Measurements from ENCODE around the gene MYBL2.
"Not testable (repeated sequence)": the region's sequence is repeated elsewhere in the genome, so short reads cannot be mapped to it uniquely, and the experiment has no call there.

MYBL2 gene

DNA sequence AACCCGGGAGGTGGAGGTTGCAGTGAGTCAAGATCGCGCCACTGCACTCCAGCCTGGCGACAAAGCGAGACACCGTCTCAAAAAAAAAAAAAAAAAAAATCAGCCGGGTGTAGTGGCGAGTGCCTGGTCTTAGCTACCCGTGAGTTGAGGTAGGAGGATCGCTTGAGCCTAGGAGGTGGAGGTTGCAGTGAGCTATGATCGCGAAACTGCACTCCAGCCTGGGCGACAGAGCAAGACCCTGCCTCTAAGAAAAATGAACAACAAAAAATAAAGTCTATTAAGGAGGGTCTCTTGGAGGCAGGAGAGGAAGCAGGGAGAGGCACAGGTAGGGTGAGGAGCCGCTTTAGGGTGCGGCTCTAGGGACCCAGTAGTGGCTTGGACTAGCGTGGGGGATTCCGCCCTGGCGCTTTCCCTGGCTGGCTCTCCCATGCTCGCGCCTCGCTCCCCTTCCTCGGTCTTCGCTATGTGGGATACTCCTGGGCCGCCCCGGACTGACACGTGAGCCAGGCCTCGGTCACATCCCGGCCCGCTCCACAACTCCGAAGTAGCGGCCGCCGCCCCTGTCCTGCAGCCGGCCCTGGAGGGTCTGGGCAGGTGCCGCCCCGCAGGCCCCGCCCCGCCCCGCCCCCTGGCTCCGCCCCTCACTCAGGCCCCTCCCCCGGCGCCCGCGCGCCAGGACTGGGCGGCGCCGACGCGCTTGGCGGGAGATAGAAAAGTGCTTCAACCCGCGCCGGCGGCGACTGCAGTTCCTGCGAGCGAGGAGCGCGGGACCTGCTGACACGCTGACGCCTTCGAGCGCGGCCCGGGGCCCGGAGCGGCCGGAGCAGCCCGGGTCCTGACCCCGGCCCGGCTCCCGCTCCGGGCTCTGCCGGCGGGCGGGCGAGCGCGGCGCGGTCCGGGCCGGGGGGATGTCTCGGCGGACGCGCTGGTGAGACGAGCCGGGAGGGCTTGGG, at the start of gene MYBL2:
Gene MYBL2, plus strand, starts transcription at position 739 of the 953 bp plus-strand sequence. Its CDS starts 170 bp downstream, at position 909.
- Histone ChIP-seq H3K27ac (ENCODE audit: low read length) (no peak within 1 kb of the TSS), H3K4me3 (ENCODE audit: low read depth in 1 of 2, low read length in 2 of 2) (peak within 1 kb of the TSS; percentile 4 to 26), H3K36me3 (ENCODE audit: control insufficient read depth in 1 of 2, insufficient read depth in 2 of 2, low read length in 2 of 2) (no peaks in the 10 kb centered on the region), H3K27me3 (ENCODE audit: low read depth, low read length) (peaks cover 15% of the 10 kb centered on the region), H3K4me1 (ENCODE audit: control insufficient read depth in 1 of 2, insufficient read depth in 2 of 2, low read length in 2 of 2) (peaks cover 0 to 8% of the 10 kb centered on the region in 2 donors), H3K9me3 (ENCODE audit: control insufficient read depth in 1 of 2, low read length in 2 of 2) (no peaks in the 10 kb centered on the region)

DNA sequence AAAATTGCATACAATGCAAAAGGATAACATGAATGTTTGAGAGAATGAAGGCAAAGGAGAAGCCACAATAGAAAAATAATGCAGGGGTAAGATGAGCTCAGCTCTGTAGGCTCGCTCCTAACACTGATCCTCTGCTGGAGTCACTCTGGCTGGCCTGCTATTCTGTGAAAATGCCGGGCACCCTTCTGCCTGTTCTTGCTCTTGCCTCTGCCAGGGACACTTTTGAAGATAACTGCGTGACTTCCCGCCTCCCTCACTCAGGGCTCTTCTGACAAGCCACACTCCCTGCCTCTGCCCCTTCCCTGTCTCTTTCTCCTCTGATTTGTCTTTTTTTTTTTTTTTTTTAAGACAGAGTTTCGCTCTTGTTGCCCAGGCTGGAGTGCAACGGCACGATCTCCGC, 35.3 kb upstream of the MYBL2 start:
- Histone ChIP-seq H3K36me3 (ENCODE audit: control insufficient read depth in 1 of 2, insufficient read depth in 2 of 2, low read length in 2 of 2) (peaks cover 13 to 55% of the 10 kb centered on the region in 2 donors), H3K9me3 (ENCODE audit: control insufficient read depth in 1 of 2, low read length in 2 of 2) (no peaks in the 10 kb centered on the region)

DNA sequence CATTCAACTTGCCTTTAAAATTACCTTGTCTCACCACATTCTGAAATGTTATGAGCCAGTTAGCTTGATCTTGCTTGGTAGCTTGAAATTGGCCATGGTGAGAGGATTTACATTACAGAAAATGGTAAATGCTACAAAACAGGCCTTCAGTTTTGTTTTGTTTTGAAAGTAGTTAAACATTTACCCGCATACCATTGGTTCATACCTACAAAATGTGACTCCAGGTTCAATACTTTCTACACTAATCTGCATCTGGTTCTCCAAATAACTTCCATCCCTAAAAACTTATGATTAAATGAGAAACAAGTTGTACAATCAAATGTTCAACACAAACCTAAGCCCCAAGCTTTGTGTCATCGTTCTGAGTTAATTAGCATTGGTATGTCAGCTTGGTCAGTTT, 30.5 kb upstream of the MYBL2 start:
- Histone ChIP-seq H3K36me3 (ENCODE audit: control insufficient read depth in 1 of 2, insufficient read depth in 2 of 2, low read length in 2 of 2) (peaks cover 0 to 40% of the 10 kb centered on the region in 2 donors), H3K9me3 (ENCODE audit: control insufficient read depth in 1 of 2, low read length in 2 of 2) (no peaks in the 10 kb centered on the region), H3K4me1 (ENCODE audit: control insufficient read depth in 1 of 2, insufficient read depth in 2 of 2, low read length in 2 of 2) (no peaks in the 10 kb centered on the region), H3K27me3 (ENCODE audit: low read depth, low read length) (no peaks in the 10 kb centered on the region), H3K27ac (ENCODE audit: low read length) (no peak overlapping the region), H3K4me3 (ENCODE audit: low read depth in 1 of 2, low read length in 2 of 2) (no peak overlapping the region)

More for the DNA sequence above, 35.3 kb upstream of the MYBL2 start:
- Histone ChIP-seq H3K4me1 (ENCODE audit: control insufficient read depth in 1 of 2, insufficient read depth in 2 of 2, low read length in 2 of 2) (no peaks in the 10 kb centered on the region), H3K4me3 (ENCODE audit: low read depth in 1 of 2, low read length in 2 of 2) (no peak overlapping the region), H3K27ac (ENCODE audit: low read length) (no peak overlapping the region), H3K27me3 (ENCODE audit: low read depth, low read length) (no peaks in the 10 kb centered on the region)

DNA sequence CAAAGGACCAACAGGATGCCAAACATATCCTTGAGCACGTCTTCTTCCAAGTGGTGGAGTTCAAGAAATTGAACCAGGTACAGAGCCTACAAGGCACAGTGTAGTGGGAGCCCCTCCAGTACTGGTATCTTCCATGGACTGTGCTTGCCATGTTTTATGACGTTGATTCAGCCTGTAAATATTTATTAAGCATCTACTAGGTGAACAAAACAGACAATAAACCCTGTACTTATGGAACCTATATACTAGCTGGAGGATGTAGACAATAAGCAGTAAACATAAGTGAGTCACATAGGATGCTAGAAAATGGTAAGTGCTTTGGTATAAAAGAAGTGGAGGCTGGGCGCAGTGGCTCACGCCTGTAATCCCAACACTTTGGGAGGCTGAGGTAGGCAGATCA, 24.4 kb upstream of the MYBL2 start:
- H3K27me3 ChIP-seq (ENCODE audit: low read depth, low read length): no peaks in the 10 kb centered on the region
- peaks cover 11 to 39% of the 10 kb centered on the region in 2 donors for H3K36me3 ChIP-seq (ENCODE audit: control insufficient read depth in 1 of 2, insufficient read depth in 2 of 2, low read length in 2 of 2)
- H3K27ac ChIP-seq (ENCODE audit: low read length): no peak overlapping the region
- no peak overlapping the region for H3K4me3 ChIP-seq (ENCODE audit: low read depth in 1 of 2, low read length in 2 of 2)
- H3K9me3 ChIP-seq (ENCODE audit: control insufficient read depth in 1 of 2, low read length in 2 of 2): no peaks in the 10 kb centered on the region
- H3K4me1 ChIP-seq (ENCODE audit: control insufficient read depth in 1 of 2, insufficient read depth in 2 of 2, low read length in 2 of 2): no peaks in the 10 kb centered on the region

DNA sequence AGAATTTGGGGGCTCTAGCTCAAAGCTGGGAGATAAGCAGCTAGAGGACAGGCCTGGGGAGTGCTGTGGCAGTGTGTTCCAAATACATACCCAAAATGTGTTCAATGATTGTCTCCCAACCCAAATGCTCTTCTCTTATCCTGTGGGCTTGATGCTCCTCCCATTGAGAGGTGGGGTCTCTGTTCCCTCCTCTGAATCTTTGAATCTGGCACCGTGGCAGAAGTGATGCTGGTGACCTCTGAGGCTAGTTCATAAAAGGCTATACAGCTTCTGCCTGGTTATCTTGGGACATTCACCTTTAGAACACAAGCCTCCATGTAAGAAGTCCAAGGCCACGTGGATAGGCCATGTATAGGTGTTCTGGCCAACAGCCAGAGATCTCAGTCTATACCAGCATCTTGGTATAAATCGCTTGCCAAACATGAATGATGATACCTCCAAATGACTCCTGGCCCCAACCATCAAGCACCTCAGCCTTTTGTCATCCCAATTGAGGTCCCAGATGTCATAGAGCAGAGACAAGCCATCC, 15.9 kb upstream of the MYBL2 start:
- H3K4me1 ChIP-seq (ENCODE audit: control insufficient read depth in 1 of 2, insufficient read depth in 2 of 2, low read length in 2 of 2): no peaks in the 10 kb centered on the region
- no peak overlapping the region for H3K4me3 ChIP-seq (ENCODE audit: low read depth in 1 of 2, low read length in 2 of 2)

DNA sequence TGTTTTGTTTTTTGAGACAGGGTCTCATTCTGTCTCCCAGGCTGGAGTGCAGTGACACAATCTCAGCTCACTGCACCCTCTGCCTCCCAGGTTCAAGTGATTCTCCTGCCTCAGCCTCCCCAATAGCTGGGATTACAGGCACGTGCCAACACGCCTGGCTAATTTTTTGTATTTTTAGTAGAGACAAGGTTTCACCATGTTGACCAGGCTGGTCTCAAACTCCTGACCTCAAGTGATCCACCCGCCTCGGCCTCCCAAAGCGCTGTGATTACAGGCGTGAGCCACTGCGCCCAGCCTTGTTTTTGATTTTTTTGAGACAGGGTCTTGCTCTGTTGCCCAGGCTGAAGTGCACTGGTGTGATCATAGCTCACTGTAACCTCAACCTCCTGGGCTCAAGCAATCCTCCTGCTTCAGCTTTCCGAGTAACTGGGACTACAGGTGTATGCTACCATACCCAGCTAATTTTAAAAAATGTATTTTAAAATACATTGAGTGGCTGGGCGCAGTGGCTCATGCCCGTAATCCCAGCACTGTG, 15.2 kb upstream of the MYBL2 start:
- peaks cover 0 to 12% of the 10 kb centered on the region in 2 donors for H3K36me3 ChIP-seq (ENCODE audit: control insufficient read depth in 1 of 2, insufficient read depth in 2 of 2, low read length in 2 of 2)
- not testable (repeated sequence) for H3K4me1 ChIP-seq (ENCODE audit: control insufficient read depth in 1 of 2, insufficient read depth in 2 of 2, low read length in 2 of 2); H3K27ac ChIP-seq (ENCODE audit: low read length); H3K27me3 ChIP-seq (ENCODE audit: low read depth, low read length); H3K4me3 ChIP-seq (ENCODE audit: low read depth in 1 of 2, low read length in 2 of 2); H3K9me3 ChIP-seq (ENCODE audit: control insufficient read depth in 1 of 2, low read length in 2 of 2)

More for the DNA sequence above, 15.9 kb upstream of the MYBL2 start:
- Histone ChIP-seq H3K27me3 (ENCODE audit: low read depth, low read length) (no peaks in the 10 kb centered on the region), H3K36me3 (ENCODE audit: control insufficient read depth in 1 of 2, insufficient read depth in 2 of 2, low read length in 2 of 2) (peaks cover 5 to 18% of the 10 kb centered on the region in 2 donors), H3K27ac (ENCODE audit: low read length) (no peak overlapping the region), H3K9me3 (ENCODE audit: control insufficient read depth in 1 of 2, low read length in 2 of 2) (no peaks in the 10 kb centered on the region)

DNA sequence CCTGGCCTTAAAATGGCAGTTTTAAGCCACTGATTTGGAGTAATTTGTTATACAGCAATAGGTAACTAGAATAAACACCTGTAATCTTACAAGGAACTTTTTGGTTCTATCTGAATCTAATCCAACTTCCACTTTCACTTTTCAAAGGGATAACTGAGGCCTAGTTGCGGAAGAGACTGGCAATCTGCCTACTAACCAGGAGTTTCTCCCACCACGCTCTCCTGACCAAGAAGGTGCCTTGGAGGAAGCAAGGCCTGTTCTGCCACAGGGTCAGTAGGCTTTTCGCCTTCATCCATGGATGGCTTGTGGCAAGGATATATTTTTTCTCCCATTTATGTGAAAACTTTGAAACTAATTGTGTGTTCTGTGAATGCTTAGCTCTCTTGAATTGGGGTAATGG, 12.9 kb upstream of the MYBL2 start:
- no peak overlapping the region for H3K27ac ChIP-seq (ENCODE audit: low read length)

DNA sequence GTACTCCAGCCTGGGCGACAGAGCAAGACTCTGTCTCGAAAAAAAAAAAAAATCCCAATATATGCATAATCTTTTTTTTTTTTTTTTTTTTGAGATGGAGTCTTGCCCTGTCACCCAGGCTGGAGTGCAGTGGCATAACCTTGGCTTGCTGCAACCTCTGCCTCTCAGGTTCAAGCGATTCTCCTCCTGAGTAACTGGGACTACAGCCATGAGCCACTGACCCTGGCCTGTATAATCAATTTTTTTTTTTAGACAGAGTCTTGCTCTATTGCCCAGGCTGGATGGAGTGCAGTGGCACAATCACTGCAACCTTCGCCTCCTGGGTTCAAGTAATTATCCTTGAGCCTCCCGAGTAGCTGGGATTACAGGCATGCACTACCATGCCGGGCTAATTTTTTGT, 11.7 kb upstream of the MYBL2 start:
- not testable (repeated sequence) for H3K4me3 ChIP-seq (ENCODE audit: low read depth in 1 of 2, low read length in 2 of 2); H3K27me3 ChIP-seq (ENCODE audit: low read depth, low read length); H3K4me1 ChIP-seq (ENCODE audit: control insufficient read depth in 1 of 2, insufficient read depth in 2 of 2, low read length in 2 of 2); H3K9me3 ChIP-seq (ENCODE audit: control insufficient read depth in 1 of 2, low read length in 2 of 2); H3K36me3 ChIP-seq (ENCODE audit: control insufficient read depth in 1 of 2, insufficient read depth in 2 of 2, low read length in 2 of 2); H3K27ac ChIP-seq (ENCODE audit: low read length)

More for the DNA sequence above, 12.9 kb upstream of the MYBL2 start:
- H3K4me3 ChIP-seq (ENCODE audit: low read depth in 1 of 2, low read length in 2 of 2): no peak overlapping the region
- H3K9me3 ChIP-seq (ENCODE audit: control insufficient read depth in 1 of 2, low read length in 2 of 2): no peaks in the 10 kb centered on the region
- H3K27me3 ChIP-seq (ENCODE audit: low read depth, low read length): no peaks in the 10 kb centered on the region
- no peaks in the 10 kb centered on the region for H3K36me3 ChIP-seq (ENCODE audit: control insufficient read depth in 1 of 2, insufficient read depth in 2 of 2, low read length in 2 of 2)
- H3K4me1 ChIP-seq (ENCODE audit: control insufficient read depth in 1 of 2, insufficient read depth in 2 of 2, low read length in 2 of 2): no peaks in the 10 kb centered on the region

DNA sequence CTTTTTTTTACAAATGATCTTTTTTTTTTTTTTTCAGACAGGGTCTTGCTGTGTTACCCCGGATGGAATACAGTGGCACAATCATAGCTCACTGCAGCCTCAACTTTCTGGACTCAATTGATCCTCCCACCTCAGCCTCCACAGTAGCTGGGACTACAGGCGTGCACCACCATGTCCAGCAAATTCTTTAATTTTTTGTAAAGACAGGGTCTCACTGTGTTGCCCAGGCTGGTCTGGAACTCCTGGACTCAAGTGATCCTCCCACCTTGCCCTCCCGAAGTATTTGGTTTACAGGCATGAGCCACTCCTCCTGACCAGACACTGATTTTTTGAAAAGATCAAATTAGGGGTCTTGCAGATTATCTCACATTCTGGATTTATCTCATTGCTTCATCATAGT, 11.0 kb upstream of the MYBL2 start:
- no peaks in the 10 kb centered on the region for H3K27me3 ChIP-seq (ENCODE audit: low read depth, low read length)
- no peaks in the 10 kb centered on the region for H3K36me3 ChIP-seq (ENCODE audit: control insufficient read depth in 1 of 2, insufficient read depth in 2 of 2, low read length in 2 of 2)
- H3K9me3 ChIP-seq (ENCODE audit: control insufficient read depth in 1 of 2, low read length in 2 of 2): no peaks in the 10 kb centered on the region
- no peak overlapping the region for H3K4me3 ChIP-seq (ENCODE audit: low read depth in 1 of 2, low read length in 2 of 2)
- no peaks in the 10 kb centered on the region for H3K4me1 ChIP-seq (ENCODE audit: control insufficient read depth in 1 of 2, insufficient read depth in 2 of 2, low read length in 2 of 2)
- no peak overlapping the region for H3K27ac ChIP-seq (ENCODE audit: low read length)

DNA sequence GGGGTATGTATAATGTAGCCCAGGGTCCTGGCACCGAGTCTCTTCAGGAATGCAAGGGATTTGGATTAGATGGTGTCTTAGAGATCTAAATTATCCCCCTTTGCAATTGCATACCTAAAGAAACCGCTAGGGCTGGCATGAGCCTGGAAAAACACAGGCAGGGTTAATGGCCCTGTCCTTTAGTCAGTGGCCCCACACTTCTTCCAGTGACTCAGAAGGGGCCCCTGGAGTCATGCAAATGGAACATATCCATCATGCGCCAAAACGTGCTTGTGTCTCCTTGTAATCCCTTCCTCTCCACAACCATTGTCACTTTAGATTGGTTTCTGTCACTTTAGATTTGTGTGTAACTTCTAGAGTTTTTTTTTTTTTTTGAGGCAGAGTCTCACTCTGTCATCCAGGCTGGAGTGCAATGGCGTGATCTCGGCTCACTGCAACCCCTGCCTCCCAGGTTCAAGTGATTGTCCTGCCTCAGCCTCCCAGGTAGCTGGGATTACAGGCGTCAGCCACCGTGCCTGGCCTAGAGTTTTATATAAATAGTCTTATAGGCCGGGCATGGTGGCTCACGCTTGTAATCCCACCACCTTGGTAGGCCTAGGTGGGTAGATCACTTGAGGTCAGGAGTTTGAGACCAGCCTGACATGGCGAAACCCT, 8.7 kb upstream of the MYBL2 start:
- H3K27ac ChIP-seq (ENCODE audit: low read length): peak overlapping the region; percentile 45
- H3K4me3 ChIP-seq (ENCODE audit: low read depth in 1 of 2, low read length in 2 of 2): peak overlapping the region; percentile 80 to 94
- no peaks in the 10 kb centered on the region for H3K9me3 ChIP-seq (ENCODE audit: control insufficient read depth in 1 of 2, low read length in 2 of 2)
- H3K36me3 ChIP-seq (ENCODE audit: control insufficient read depth in 1 of 2, insufficient read depth in 2 of 2, low read length in 2 of 2): no peaks in the 10 kb centered on the region
- no peaks in the 10 kb centered on the region for H3K4me1 ChIP-seq (ENCODE audit: control insufficient read depth in 1 of 2, insufficient read depth in 2 of 2, low read length in 2 of 2)
- no peaks in the 10 kb centered on the region for H3K27me3 ChIP-seq (ENCODE audit: low read depth, low read length)

DNA sequence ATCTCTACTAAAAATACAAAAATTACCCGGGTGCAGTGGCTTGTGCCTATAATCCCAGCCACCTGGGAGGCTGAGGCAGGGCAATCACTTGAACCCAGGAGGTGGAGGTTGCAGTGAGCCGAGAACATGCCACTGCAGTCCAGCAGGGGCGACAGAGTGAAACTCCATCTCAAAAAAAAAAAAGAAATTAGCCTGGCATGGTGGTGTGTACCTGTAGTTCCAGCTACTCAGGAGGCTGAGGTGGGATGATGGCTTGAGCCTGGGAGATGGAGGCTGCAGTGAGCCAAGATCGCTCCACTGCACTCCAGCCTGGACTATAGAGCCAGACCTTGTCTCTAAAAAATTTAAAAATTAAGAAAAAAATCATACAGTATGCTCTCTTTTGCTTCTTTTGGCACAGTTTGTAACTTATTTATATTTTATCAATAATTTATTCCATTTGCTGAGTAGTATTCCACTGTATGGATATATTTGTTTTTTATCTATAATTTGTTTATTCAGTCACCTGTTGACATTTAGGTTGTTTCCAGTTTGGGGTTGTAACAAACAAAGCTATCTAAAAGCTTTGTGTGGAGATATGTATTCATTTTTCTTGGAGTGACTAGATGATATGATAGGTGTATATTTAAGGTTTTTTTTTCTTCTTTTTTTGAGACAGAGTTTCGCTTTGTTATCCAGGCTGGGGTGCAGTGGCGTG, 8.0 kb upstream of the MYBL2 start:
- Histone ChIP-seq H3K4me1 (ENCODE audit: control insufficient read depth in 1 of 2, insufficient read depth in 2 of 2, low read length in 2 of 2) (no peaks in the 10 kb centered on the region), H3K36me3 (ENCODE audit: control insufficient read depth in 1 of 2, insufficient read depth in 2 of 2, low read length in 2 of 2) (no peaks in the 10 kb centered on the region), H3K27ac (ENCODE audit: low read length) (no peak overlapping the region), H3K27me3 (ENCODE audit: low read depth, low read length) (no peaks in the 10 kb centered on the region), H3K9me3 (ENCODE audit: control insufficient read depth in 1 of 2, low read length in 2 of 2) (no peaks in the 10 kb centered on the region), H3K4me3 (ENCODE audit: low read depth in 1 of 2, low read length in 2 of 2) (no peak overlapping the region)
